ENCODE data around the gene PIGZ.
"Not testable (repeated sequence)": the region's sequence is repeated elsewhere in the genome, so short reads cannot be mapped to it uniquely, and the experiment has no call there.

Gene PIGZ

GRCh38 chr3:196949750-196950149, 18.9 kb downstream of the PIGZ start:
- no peak for DNase-seq (ENCODE audit: low spot score)

GRCh38 chr3:196949285-196949619, 19.4 kb downstream of the PIGZ start:
- no peak for DNase-seq (ENCODE audit: low spot score)

- DNase-seq (ENCODE audit: low spot score), result no peak
Measured at GRCh38 chr3:196948442-196949284, 20.0 kb downstream of the PIGZ start.

GRCh38 chr3:196947860-196948441, 20.7 kb downstream of the PIGZ start:
- no peak for DNase-seq (ENCODE audit: low spot score)

GRCh38 chr3:196947136-196947859, 21.3 kb downstream of the PIGZ start:
- no peak for DNase-seq (ENCODE audit: low spot score)

GRCh38 chr3:196944037-196944790, 24.4 kb downstream of the PIGZ start:
- DNase-seq (ENCODE audit: low spot score), result not testable (repeated sequence)

- peak; percentile 29 for DNase-seq (ENCODE audit: low spot score)
Measured at GRCh38 chr3:196942915-196943277, 25.7 kb downstream of the PIGZ start.

GRCh38 chr3:196942226-196942914, 26.3 kb downstream of the PIGZ start, which contains the start of gene NCBP2:
Gene NCBP2 (minus strand): TSS chr3:196942528. CDS start chr3:196942503, 25 bp downstream.
- peak; percentile 95 for DNase-seq (ENCODE audit: low spot score)

- DNase-seq (ENCODE audit: low spot score), result peak; percentile 42
Measured at GRCh38 chr3:196941729-196942225, 26.9 kb downstream of the PIGZ start.

- no peak for DNase-seq (ENCODE audit: low spot score)
Measured at GRCh38 chr3:196938576-196938975, 30.1 kb downstream of the PIGZ start.

GRCh38 chr3:196938124-196938523, 30.5 kb downstream of the PIGZ start:
- DNase-seq (ENCODE audit: low spot score), result no peak

GRCh38 chr3:196936288-196936687, 32.3 kb downstream of the PIGZ start:
- no peak for DNase-seq (ENCODE audit: low spot score)

- no peak for DNase-seq (ENCODE audit: low spot score)
Measured at GRCh38 chr3:196932600-196932999, 36.0 kb downstream of the PIGZ start.

GRCh38 chr3:196931828-196932587, 36.6 kb downstream of the PIGZ start:
- no peak for DNase-seq (ENCODE audit: low spot score)

- no peak for DNase-seq (ENCODE audit: low spot score)
Measured at GRCh38 chr3:196931157-196931556, 37.5 kb downstream of the PIGZ start.

- DNase-seq (ENCODE audit: low spot score), result peak; percentile 36
Measured at GRCh38 chr3:196927571-196928453, 40.8 kb downstream of the PIGZ start.

GRCh38 chr3:196920733-196921132, 47.9 kb downstream of the PIGZ start:
- DNase-seq (ENCODE audit: low spot score), result no peak

GRCh38 chr3:196918968-196919367, 49.7 kb downstream of the PIGZ start:
- DNase-seq (ENCODE audit: low spot score), result no peak

GRCh38 chr3:196916995-196917394, 51.6 kb downstream of the PIGZ start:
- no peak for DNase-seq (ENCODE audit: low spot score)

GRCh38 chr3:196916221-196916620, 52.4 kb downstream of the PIGZ start:
- DNase-seq (ENCODE audit: low spot score), result no peak

Measured in kidney capillary endothelial cell (primary cell).